Hepatocyte (in vitro differentiated cells): ENCODE measurements around the gene PIK3R2.

Experiments
- CTCF ChIP-seq: fragments of 200-600 bp; sonication (generic); IDR thresholded peaks from 2 replicates; pipeline ENCODE4 v1.5.1; 2016; ENCODE audit warnings: antibody characterized with exemption, mild to moderate bottlenecking; ENCODE audit not compliant: poor library complexity
- EZH2 ChIP-seq: fragments of 200-600 bp; sonication (generic); IDR thresholded peaks from 2 replicates; pipeline ENCODE4 v1.6.1; 2016; ENCODE audit warnings: antibody characterized with exemption, mild to moderate bottlenecking, borderline replicate concordance
- EZH2phosphoT487 ChIP-seq: fragments of 200-600 bp; sonication (generic); IDR thresholded peaks from one replicate; pipeline ENCODE4 v1.6.1; 2018; ENCODE audit warnings: antibody characterized with exemption, mild to moderate bottlenecking, low read depth, moderate library complexity; ENCODE audit not compliant: unreplicated experiment, severe bottlenecking

DNA sequence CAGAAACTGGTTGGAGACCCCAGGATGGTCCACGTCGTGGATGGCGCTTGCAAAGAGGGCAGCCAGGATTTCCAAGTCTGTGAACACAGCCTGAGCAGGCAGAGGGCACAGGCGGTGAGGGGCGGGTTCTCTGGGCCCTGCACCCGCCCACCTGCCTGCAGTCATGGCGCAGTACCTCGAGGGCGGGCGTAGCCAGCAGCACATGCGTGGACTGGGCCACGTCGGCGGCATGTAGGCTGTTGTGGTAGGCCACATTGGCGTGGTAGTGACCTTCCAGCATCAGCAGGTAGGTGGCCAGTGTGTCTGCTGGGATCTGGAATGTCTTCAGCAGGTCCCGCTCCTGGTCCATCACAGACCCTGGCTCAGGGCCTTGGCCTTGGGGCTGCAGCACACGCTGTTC lies 65.2 kb downstream of the PIK3R2 start:
- TF ChIP-seq CTCF (no peak), EZH2phosphoT487 (no peak), EZH2 (no peak)
